Activated B cell treated with CpG ODN at 0.5 μM for 24 hours (primary cell): Measurements from ENCODE around the gene TBKBP1. TPM values are rescaled to one million over a fixed set of nuclear protein-coding genes. Genes with fewer than 3 reads are reported as not detected.

Experiments used
- ATAC-seq: fragments of 200-7000 bp; cut with Tn5 transposase; one replicate; pipeline ENCODE4 v1.10.0; 2021; ENCODE audit warnings: low read depth, mild to moderate bottlenecking, moderate library complexity
- CTCF ChIA-PET: fragments of 350-600 bp; sonication (Branson Sonifier 250); formaldehyde crosslinking; loops from one replicate; lab custom pipeline; 2021; ENCODE audit warnings: antibody characterized with exemption; lab: Charles Lee
- POLR2A ChIA-PET: fragments of 350-600 bp; sonication (Branson Sonifier 250); formaldehyde crosslinking; loops from one replicate; lab custom pipeline; 2021; ENCODE audit warnings: antibody characterized with exemption; lab: Charles Lee
- DNase-seq: peaks from one replicate; pipeline ENCODE4 v3.0.0; 2022
- H3K27ac Mint-ChIP-seq: one replicate; pipeline ENCODE4 v1.8.0; 2020; ENCODE audit warnings: mixed read lengths
- H3K27me3 Mint-ChIP-seq: one replicate; pipeline ENCODE4 v1.8.0; 2021; ENCODE audit warnings: mixed read lengths
- H3K36me3 Mint-ChIP-seq: one replicate; pipeline ENCODE4 v1.8.0; 2021; ENCODE audit warnings: low read depth, mixed read lengths
- H3K4me1 Mint-ChIP-seq: one replicate; pipeline ENCODE4 v1.8.0; 2021; ENCODE audit warnings: mixed read lengths
- H3K4me3 Mint-ChIP-seq: one replicate; pipeline ENCODE4 v1.8.0; 2020; ENCODE audit warnings: mild to moderate bottlenecking, mixed read lengths
- H3K9me3 Mint-ChIP-seq: one replicate; pipeline ENCODE4 v1.8.0; 2020; ENCODE audit warnings: mixed read lengths
- CTCF ChIP-seq: fragments of 200-600 bp; IDR thresholded peaks from one replicate; pipeline ENCODE4 v1.8.0; 2022; ENCODE audit warnings: antibody characterized with exemption, mild to moderate bottlenecking
- intact Hi-C: fragments of 100-400 bp; cut with micrococcal nuclease; formaldehyde crosslinking; loops from one replicate; pipeline ENCODE4 v1.15.1; 2024
- total RNA-seq: library from RNA; stranded (reverse); gene quantifications from 2 replicates; pipeline ENCODE4 v1.2.3, GENCODE V29; 2022

The TBKBP1 gene
- total RNA-seq, 1 donor from 2014 or later, result 4.1 TPM

- H3K4me3 Mint-ChIP-seq, result no peak overlapping the region
- CTCF ChIA-PET, result interaction anchor here (1.1 kb wide), 1 partner anchor 20 kb away, joined by 3 read pairs; no protein-coding TSS in a partner anchor
- H3K9me3 Mint-ChIP-seq, result no peaks in the 10 kb centered on the region
- ATAC-seq (no peak), DNase-seq (no peak)
- H3K4me1 Mint-ChIP-seq, result peaks cover 55% of the 10 kb centered on the region
- no peaks in the 10 kb centered on the region for H3K36me3 Mint-ChIP-seq
- H3K27me3 Mint-ChIP-seq, result no peaks in the 10 kb centered on the region
- intact Hi-C loops, result no loop called here
- POLR2A ChIA-PET, result no interaction called here
- no peak for TF ChIP-seq CTCF
- no peak overlapping the region for H3K27ac Mint-ChIP-seq
Observed at GRCh38 chr17:47711366-47712099, 17.6 kb downstream of the TBKBP1 start.

GRCh38 chr17:47712330-47713023 lies 18.5 kb downstream of the TBKBP1 start:
- TF ChIP-seq CTCF, result no peak
- Mint-ChIP-seq H3K4me1 (peaks cover 57% of the 10 kb centered on the region), H3K9me3 (no peaks in the 10 kb centered on the region), H3K27ac (no peak overlapping the region), H3K4me3 (no peak overlapping the region), H3K36me3 (no peaks in the 10 kb centered on the region), H3K27me3 (no peaks in the 10 kb centered on the region)
- ATAC-seq (no peak), DNase-seq (no peak)
- POLR2A ChIA-PET, result no interaction called here
- CTCF ChIA-PET, result interaction anchor here (1.1 kb wide), 1 partner anchor 19 kb away, joined by 3 read pairs; no protein-coding TSS in a partner anchor
- intact Hi-C loops, result no loop called here

GRCh38 chr17:47713980-47714700 lies 20.2 kb downstream of the TBKBP1 start:
- no peak overlapping the region for H3K27ac Mint-ChIP-seq
- DNase-seq (no peak), ATAC-seq (peak; percentile 38)
- CTCF ChIA-PET, result interaction anchor here (0.7 to 1.4 kb wide), 4 partner anchors 10 to 20 kb away, joined by 3 read pairs; partner anchors contain the start of genes TBKBP1 and TBX21
- H3K4me1 Mint-ChIP-seq, result peaks cover 74% of the 10 kb centered on the region
- H3K4me3 Mint-ChIP-seq, result peak overlapping the region; percentile 44
- TF ChIP-seq CTCF, result no peak
- POLR2A ChIA-PET, result interaction anchor here (0.6 to 1.3 kb wide), 2 partner anchors 19 to 100 kb away, joined by 3 read pairs; partner anchors contain the start of gene TBX21
- intact Hi-C loops, result loop anchor here (1.0 kb wide), 1 partner anchor 8 kb away; no protein-coding TSS in a partner anchor
- no peaks in the 10 kb centered on the region for H3K9me3 Mint-ChIP-seq
- no peaks in the 10 kb centered on the region for H3K36me3 Mint-ChIP-seq
- H3K27me3 Mint-ChIP-seq, result no peaks in the 10 kb centered on the region

- DNase-seq, result no peak
- peak; percentile 36 for ATAC-seq
- Mint-ChIP-seq H3K4me1 (peaks cover 81% of the 10 kb centered on the region), H3K27me3 (no peaks in the 10 kb centered on the region), H3K36me3 (no peaks in the 10 kb centered on the region), H3K27ac (peak overlapping the region; percentile 69), H3K9me3 (no peaks in the 10 kb centered on the region), H3K4me3 (peak overlapping the region; percentile 44)
- intact Hi-C loops, result loop anchor here (1.0 kb wide), 1 partner anchor 9 kb away; no protein-coding TSS in a partner anchor
- TF ChIP-seq CTCF, result no peak
- POLR2A ChIA-PET, result interaction anchor here (0.6 to 1.4 kb wide), 4 partner anchors 8 to 100 kb away, joined by 3 to 6 read pairs (median 3); partner anchors contain the start of gene TBX21
- CTCF ChIA-PET, result interaction anchor here (0.7 to 1.4 kb wide), 3 partner anchors 11 to 16 kb away, joined by 3 to 4 read pairs (median 3); no protein-coding TSS in a partner anchor
Observed at GRCh38 chr17:47714773-47715396, 20.9 kb downstream of the TBKBP1 start.
